ENCODE data around the gene FAM25A.

Gene FAM25A

GRCh38 chr10:87053111-87053510 is 33.0 kb downstream of the FAM25A start:
- Histone ChIP-seq H3K9me3 (ENCODE audit: control insufficient read depth, low read length) (no peaks in the 10 kb centered on the region), H3K27me3 (ENCODE audit: control insufficient read depth, insufficient read depth, low read length) (no peaks in the 10 kb centered on the region), H3K36me3 (ENCODE audit: control insufficient read depth, insufficient read depth, low read length) (no peaks in the 10 kb centered on the region), H3K4me1 (ENCODE audit: control insufficient read depth, insufficient read depth, low read length) (no peaks in the 10 kb centered on the region), H3K4me3 (ENCODE audit: low read length) (no peak overlapping the region), H3K9ac (ENCODE audit: low read length) (no peak overlapping the region)

GRCh38 chr10:87053577-87054181 is 33.6 kb downstream of the FAM25A start:
- Histone ChIP-seq H3K4me3 (ENCODE audit: low read length) (no peak overlapping the region), H3K27me3 (ENCODE audit: control insufficient read depth, insufficient read depth, low read length) (no peaks in the 10 kb centered on the region), H3K9ac (ENCODE audit: low read length) (no peak overlapping the region), H3K36me3 (ENCODE audit: control insufficient read depth, insufficient read depth, low read length) (no peaks in the 10 kb centered on the region), H3K4me1 (ENCODE audit: control insufficient read depth, insufficient read depth, low read length) (no peaks in the 10 kb centered on the region), H3K9me3 (ENCODE audit: control insufficient read depth, low read length) (no peaks in the 10 kb centered on the region)

GRCh38 chr10:87054373-87055295 is 34.5 kb downstream of the FAM25A start:
- Histone ChIP-seq H3K27me3 (ENCODE audit: control insufficient read depth, insufficient read depth, low read length) (no peaks in the 10 kb centered on the region), H3K36me3 (ENCODE audit: control insufficient read depth, insufficient read depth, low read length) (peaks cover 3% of the 10 kb centered on the region), H3K4me3 (ENCODE audit: low read length) (no peak overlapping the region), H3K4me1 (ENCODE audit: control insufficient read depth, insufficient read depth, low read length) (no peaks in the 10 kb centered on the region), H3K9me3 (ENCODE audit: control insufficient read depth, low read length) (no peaks in the 10 kb centered on the region), H3K9ac (ENCODE audit: low read length) (no peak overlapping the region)

GRCh38 chr10:87058171-87058570 is 38.1 kb downstream of the FAM25A start:
- no peaks in the 10 kb centered on the region for H3K4me1 ChIP-seq (ENCODE audit: control insufficient read depth, insufficient read depth, low read length)
- H3K9me3 ChIP-seq (ENCODE audit: control insufficient read depth, low read length), result no peaks in the 10 kb centered on the region
- H3K4me3 ChIP-seq (ENCODE audit: low read length), result no peak overlapping the region
- H3K27me3 ChIP-seq (ENCODE audit: control insufficient read depth, insufficient read depth, low read length), result no peaks in the 10 kb centered on the region
- peaks cover 19% of the 10 kb centered on the region for H3K36me3 ChIP-seq (ENCODE audit: control insufficient read depth, insufficient read depth, low read length)
- H3K9ac ChIP-seq (ENCODE audit: low read length), result no peak overlapping the region

GRCh38 chr10:87059401-87059800 is 39.3 kb downstream of the FAM25A start:
- Histone ChIP-seq H3K4me3 (ENCODE audit: low read length) (no peak overlapping the region), H3K36me3 (ENCODE audit: control insufficient read depth, insufficient read depth, low read length) (peaks cover 19% of the 10 kb centered on the region), H3K4me1 (ENCODE audit: control insufficient read depth, insufficient read depth, low read length) (no peaks in the 10 kb centered on the region), H3K27me3 (ENCODE audit: control insufficient read depth, insufficient read depth, low read length) (no peaks in the 10 kb centered on the region), H3K9me3 (ENCODE audit: control insufficient read depth, low read length) (no peaks in the 10 kb centered on the region), H3K9ac (ENCODE audit: low read length) (no peak overlapping the region)

- Histone ChIP-seq H3K9me3 (ENCODE audit: control insufficient read depth, low read length) (no peaks in the 10 kb centered on the region), H3K27me3 (ENCODE audit: control insufficient read depth, insufficient read depth, low read length) (no peaks in the 10 kb centered on the region), H3K9ac (ENCODE audit: low read length) (no peak overlapping the region), H3K36me3 (ENCODE audit: control insufficient read depth, insufficient read depth, low read length) (peaks cover 19% of the 10 kb centered on the region), H3K4me1 (ENCODE audit: control insufficient read depth, insufficient read depth, low read length) (no peaks in the 10 kb centered on the region), H3K4me3 (ENCODE audit: low read length) (no peak overlapping the region)
Measured at GRCh38 chr10:87060280-87060928, 40.3 kb downstream of the FAM25A start.

GRCh38 chr10:87064651-87065050 is 44.6 kb downstream of the FAM25A start:
- H3K4me1 ChIP-seq (ENCODE audit: control insufficient read depth, insufficient read depth, low read length), result no peaks in the 10 kb centered on the region
- H3K9ac ChIP-seq (ENCODE audit: low read length), result no peak overlapping the region
- H3K9me3 ChIP-seq (ENCODE audit: control insufficient read depth, low read length), result no peaks in the 10 kb centered on the region
- H3K27me3 ChIP-seq (ENCODE audit: control insufficient read depth, insufficient read depth, low read length), result no peaks in the 10 kb centered on the region
- H3K36me3 ChIP-seq (ENCODE audit: control insufficient read depth, insufficient read depth, low read length), result peaks cover 19% of the 10 kb centered on the region
- H3K4me3 ChIP-seq (ENCODE audit: low read length), result no peak overlapping the region

- Histone ChIP-seq H3K27me3 (ENCODE audit: control insufficient read depth, insufficient read depth, low read length) (no peaks in the 10 kb centered on the region), H3K4me3 (ENCODE audit: low read length) (no peak overlapping the region), H3K9me3 (ENCODE audit: control insufficient read depth, low read length) (no peaks in the 10 kb centered on the region), H3K9ac (ENCODE audit: low read length) (no peak overlapping the region), H3K4me1 (ENCODE audit: control insufficient read depth, insufficient read depth, low read length) (no peaks in the 10 kb centered on the region), H3K36me3 (ENCODE audit: control insufficient read depth, insufficient read depth, low read length) (peaks cover 6% of the 10 kb centered on the region)
Measured at GRCh38 chr10:87066178-87066577, 46.1 kb downstream of the FAM25A start.

GRCh38 chr10:87066865-87067264 is 46.8 kb downstream of the FAM25A start:
- H3K9ac ChIP-seq (ENCODE audit: low read length), result no peak overlapping the region

GRCh38 chr10:87068281-87068680 is 48.2 kb downstream of the FAM25A start:
- Histone ChIP-seq H3K9me3 (ENCODE audit: control insufficient read depth, low read length) (no peaks in the 10 kb centered on the region), H3K4me3 (ENCODE audit: low read length) (no peak overlapping the region), H3K4me1 (ENCODE audit: control insufficient read depth, insufficient read depth, low read length) (no peaks in the 10 kb centered on the region), H3K27me3 (ENCODE audit: control insufficient read depth, insufficient read depth, low read length) (no peaks in the 10 kb centered on the region), H3K36me3 (ENCODE audit: control insufficient read depth, insufficient read depth, low read length) (peaks cover 3% of the 10 kb centered on the region), H3K9ac (ENCODE audit: low read length) (no peak overlapping the region)

More at GRCh38 chr10:87066865-87067264, 46.8 kb downstream of the FAM25A start:
- Histone ChIP-seq H3K4me3 (ENCODE audit: low read length) (no peak overlapping the region), H3K4me1 (ENCODE audit: control insufficient read depth, insufficient read depth, low read length) (no peaks in the 10 kb centered on the region), H3K27me3 (ENCODE audit: control insufficient read depth, insufficient read depth, low read length) (no peaks in the 10 kb centered on the region), H3K36me3 (ENCODE audit: control insufficient read depth, insufficient read depth, low read length) (peaks cover 3% of the 10 kb centered on the region), H3K9me3 (ENCODE audit: control insufficient read depth, low read length) (no peaks in the 10 kb centered on the region)

- no peaks in the 10 kb centered on the region for H3K36me3 ChIP-seq (ENCODE audit: control insufficient read depth, insufficient read depth, low read length)
- no peak overlapping the region for H3K4me3 ChIP-seq (ENCODE audit: low read length)
- no peaks in the 10 kb centered on the region for H3K9me3 ChIP-seq (ENCODE audit: control insufficient read depth, low read length)
- H3K4me1 ChIP-seq (ENCODE audit: control insufficient read depth, insufficient read depth, low read length), result no peaks in the 10 kb centered on the region
- H3K9ac ChIP-seq (ENCODE audit: low read length), result no peak overlapping the region
- H3K27me3 ChIP-seq (ENCODE audit: control insufficient read depth, insufficient read depth, low read length), result no peaks in the 10 kb centered on the region
Measured at GRCh38 chr10:87072449-87072848, 52.4 kb downstream of the FAM25A start.

All from mucosa of stomach (tissue), 1 donor.